NCI-H2196 treated with DMSO at 0.1 percent for 48 hours (cell line): ENCODE results near the gene OR10A3.
"Not testable (repeated sequence)": the region's sequence is repeated elsewhere in the genome, so short reads cannot be mapped to it uniquely, and the experiment has no call there.

Source experiments
- DNase-seq: peaks from one replicate; lab custom pipeline; 2025; ENCODE audit not compliant: unreplicated experiment; lab: John Stamatoyannopoulos, UW

Gene OR10A3

GRCh38 chr11:7941608-7942007, at the start of gene OR10A3:
Gene OR10A3 (minus strand): TSS chr11:7941708. CDS start chr11:7939520, 2,188 bp downstream.
- DNase-seq: no peak

GRCh38 chr11:7987560-7987883, 46.0 kb upstream of the OR10A3 start:
- not testable (repeated sequence) for DNase-seq

DNA sequence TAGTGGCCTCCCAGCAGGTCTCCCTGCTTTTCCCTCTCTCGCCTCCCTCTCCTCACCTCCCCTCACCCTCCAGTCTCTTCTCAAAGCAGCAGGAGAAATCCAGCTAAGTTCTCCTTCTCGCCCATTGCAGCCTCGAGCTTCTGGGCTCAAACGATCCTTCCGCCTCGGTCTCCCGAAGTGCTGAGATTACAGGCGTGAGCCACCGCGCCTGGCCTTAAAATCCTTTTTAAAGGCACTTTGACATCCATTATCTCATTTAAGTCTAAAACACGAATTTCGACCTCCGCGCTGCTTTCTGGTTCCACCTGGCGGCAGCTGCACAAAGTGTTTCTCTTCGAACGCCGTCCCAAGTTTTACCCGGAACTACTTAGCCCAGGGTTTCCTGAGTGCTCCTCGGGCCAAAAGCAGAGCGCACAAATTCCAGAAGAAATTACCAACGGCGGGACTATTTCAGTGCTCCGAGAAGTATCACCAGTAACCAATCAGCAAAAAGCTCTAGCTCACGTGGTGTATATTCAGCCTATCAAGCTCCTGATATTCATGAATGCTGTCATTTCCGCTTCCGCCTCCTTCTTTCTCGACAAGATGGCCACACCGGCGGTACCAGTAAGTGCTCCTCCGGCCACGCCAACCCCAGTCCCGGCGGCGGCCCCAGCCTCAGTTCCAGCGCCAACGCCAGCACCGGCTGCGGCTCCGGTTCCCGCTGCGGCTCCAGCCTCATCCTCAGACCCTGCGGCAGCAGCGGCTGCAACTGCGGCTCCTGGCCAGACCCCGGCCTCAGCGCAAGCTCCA, 45.5 kb upstream of the OR10A3 start, which contains the start of gene EIF3F:
EIF3F (plus strand) TSS at position 570 of the 792 bp plus-strand sequence; CDS start at position 586, 16 bp downstream.
- DNase-seq: peak; percentile 98

GRCh38 chr11:7983832-7984590, 42.5 kb upstream of the OR10A3 start:
- DNase-seq: no peak

GRCh38 chr11:7982582-7983119, 41.1 kb upstream of the OR10A3 start:
- DNase-seq: no peak

DNA sequence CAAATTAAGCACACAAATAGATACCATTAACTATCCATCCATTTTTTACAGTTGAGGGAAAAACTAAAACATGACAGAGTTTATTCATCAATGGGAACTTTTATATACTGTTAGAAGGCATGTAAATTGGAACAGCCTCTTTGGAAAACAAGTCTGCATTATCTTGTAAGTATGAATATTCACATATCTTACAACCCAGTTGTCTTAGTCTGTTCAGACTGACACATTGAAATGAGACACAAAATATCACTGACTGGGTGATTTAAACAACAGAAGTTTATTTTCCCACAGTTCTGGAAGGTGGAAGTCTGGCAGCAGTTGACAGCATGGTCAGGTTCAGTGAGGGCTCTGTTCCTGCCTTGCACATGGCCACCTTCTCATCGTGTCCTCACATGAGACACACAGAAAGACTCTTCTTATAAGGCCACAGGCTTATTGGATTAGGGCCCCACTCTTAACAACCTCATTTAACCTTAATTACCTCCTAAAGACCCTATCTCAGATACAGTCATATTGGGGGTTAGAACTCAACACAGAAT, 40.2 kb upstream of the OR10A3 start:
- no peak for DNase-seq

DNA sequence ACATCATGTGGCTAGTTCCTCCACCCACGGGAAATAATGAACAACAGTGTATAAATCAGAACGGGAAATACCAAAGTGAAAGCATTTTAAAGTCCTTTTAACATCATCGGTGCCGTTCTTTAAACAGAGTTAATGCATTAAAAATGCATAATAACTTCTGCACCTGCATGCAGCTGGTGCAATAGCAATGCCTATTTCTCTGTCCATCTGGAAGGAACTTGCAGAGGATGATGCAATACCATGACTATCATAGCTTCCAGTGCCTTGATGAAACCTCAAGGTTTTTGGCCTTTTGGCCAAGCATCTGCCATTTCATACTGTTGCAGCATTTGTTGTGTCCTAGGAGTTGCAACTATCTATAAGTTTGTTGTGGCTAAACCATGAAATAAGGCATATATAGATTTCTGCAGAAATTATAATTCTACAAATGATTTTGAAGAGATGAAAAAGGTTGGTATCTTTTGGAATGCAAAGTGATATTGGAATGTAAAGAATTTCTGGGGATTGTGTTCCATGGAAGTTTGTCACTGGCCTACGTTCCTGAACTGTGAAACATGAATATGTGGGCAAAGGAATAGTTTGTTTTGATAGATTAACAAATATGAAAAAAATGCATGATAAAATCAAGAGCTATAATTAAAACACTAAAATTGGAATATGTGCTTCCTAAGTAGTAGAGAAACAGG, 35.9 kb upstream of the OR10A3 start:
- DNase-seq: no peak

DNA sequence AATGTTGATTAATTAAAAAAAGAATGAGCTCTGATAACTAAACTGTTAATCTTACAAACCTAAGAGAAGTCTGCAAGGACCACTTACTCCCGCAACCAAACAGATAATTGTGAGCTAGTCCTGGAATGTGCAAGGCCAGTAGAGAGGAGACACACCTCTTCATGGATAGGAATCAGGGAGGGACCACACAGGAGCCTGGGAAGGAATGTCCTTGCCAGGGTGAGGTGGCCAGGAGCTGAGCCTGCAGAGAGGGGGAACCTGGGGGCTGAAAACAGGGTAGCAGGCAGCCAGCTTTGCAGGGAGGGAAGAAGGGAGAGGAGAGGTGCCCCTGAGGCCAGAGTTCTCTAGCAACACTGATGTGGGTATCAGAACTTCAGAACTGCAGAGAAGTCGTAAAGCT, 33.2 kb upstream of the OR10A3 start:
- no peak for DNase-seq

DNA sequence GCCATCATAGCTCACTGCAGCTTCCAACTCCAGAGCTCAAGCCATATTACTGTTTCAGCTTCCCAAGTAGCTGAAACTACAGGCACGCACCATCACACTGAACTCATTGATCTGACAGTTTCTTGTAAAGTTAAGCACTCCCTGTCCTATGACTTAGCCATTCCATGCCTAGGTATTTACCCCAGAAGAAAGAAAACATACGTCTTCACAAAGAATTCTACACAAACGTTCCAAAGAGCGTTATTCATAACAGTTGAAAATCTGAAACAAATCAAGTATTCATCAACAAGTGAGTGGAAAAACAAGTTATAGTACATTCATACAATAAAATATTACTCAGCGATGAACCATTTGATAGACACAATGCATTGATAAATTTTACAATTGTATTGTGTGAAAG, 31.5 kb upstream of the OR10A3 start:
- DNase-seq: no peak

DNA sequence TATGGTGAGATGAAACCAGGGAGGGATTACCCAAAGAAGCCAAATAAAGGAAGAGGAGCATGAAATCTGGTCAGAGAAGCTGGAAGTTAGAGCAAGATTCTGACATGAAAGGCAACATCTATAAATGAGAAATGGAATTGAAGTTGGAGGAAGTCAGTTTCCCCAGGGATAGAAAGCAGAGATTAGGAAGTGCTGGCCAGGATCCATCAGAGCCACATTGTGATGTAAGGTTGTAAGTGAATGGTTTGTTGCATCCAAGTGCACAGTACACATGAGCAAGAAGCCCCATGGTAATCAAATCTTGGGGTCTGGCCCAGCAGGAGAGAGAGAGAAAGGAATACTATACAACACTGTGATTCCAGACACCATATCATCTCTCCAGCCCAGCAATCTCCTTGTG, 30.3 kb upstream of the OR10A3 start:
- DNase-seq: no peak

DNA sequence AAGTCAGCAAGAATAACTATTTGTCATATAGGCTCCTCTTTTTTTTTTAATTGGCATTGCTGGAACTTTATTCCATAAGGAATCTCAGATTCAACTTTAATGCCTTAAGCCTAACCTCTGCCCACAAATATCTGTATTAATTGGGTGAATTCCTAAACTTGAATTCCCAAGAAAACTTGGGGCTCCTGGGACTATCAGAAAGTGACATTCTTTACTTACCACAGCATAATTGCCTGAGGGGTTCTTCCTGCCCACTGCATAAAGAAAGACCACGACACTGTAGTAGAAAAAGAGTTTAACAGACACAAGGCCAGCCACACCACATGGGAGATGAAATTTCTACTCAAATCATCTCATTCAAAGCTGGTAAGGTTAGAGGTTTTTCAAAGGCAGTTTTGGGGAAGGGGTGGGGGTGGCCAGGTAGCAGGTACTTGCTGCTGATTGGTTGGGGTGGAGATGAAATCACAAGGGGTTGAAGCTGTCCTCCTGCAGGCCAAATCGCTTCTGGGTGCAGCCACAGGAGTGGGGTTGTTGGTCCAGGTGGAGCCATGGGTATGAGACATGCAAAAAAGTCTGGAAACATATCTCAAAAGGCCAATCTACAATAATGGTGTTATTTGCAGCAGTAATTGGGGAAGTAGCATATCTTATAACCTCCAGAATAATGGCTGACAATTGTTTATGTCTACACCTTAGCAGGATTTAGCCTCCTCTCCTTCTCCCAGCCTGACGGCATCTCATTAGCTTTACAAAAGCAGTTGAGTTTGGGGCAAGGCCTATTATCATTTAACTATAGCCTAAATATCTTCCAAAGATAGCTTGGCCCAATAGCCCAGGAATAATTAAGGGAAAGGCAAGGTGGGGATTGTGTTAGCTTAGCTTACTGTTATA, 28.5 kb upstream of the OR10A3 start:
- DNase-seq: no peak

- DNase-seq: no peak
These were observed 27.2 kb upstream of the OR10A3 start for GRCh38 chr11:7968686-7969085.

- DNase-seq: no peak
These were observed 26.3 kb upstream of the OR10A3 start for GRCh38 chr11:7967826-7968225.

- DNase-seq: no peak
These were observed 25.6 kb upstream of the OR10A3 start for GRCh38 chr11:7967097-7967496.

GRCh38 chr11:7965386-7965785, 23.9 kb upstream of the OR10A3 start, which contains the start of gene NLRP10:
Gene NLRP10 (minus strand): TSS chr11:7965447. CDS start chr11:7963495, 1,952 bp downstream.
- no peak for DNase-seq

GRCh38 chr11:7964873-7965272, 23.4 kb upstream of the OR10A3 start:
- DNase-seq: no peak

DNA sequence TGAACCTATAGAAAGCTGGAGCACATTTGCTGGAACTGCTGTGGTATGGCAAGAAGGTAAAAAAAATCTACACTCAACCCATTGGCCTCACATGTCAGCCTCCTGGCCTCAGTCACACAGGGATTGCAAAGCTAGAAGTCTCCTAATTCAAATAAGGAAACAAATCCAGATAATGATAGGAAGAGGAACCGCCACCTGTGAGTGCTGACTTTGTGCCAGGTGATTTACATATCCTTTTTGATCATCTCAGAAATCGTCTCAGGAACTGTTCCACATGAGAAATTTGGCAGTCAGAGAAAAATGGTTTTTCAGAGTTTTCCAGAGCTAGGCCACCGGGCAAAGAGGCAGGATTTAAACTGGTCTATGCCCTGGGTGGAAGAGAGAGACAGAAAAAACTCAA, 22.8 kb upstream of the OR10A3 start:
- no peak for DNase-seq

DNA sequence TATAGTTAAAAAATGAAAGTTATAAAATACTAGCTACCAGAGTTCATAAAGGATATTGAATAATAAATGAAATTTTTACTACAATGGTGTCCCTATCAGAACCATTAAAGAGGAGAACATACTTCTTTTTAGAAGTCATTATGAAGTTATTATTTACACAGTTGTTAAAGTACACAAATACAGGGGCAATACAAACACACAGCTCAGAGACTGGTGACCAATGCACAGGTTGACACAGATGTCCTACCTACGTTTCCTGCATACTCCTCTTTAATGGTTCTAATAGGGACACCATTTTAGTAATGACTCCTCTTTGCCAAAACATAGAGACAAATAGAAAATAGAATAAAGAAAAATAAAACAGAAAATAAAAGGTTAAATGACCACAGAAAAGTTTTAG, 13.7 kb upstream of the OR10A3 start:
- DNase-seq: no peak

DNA sequence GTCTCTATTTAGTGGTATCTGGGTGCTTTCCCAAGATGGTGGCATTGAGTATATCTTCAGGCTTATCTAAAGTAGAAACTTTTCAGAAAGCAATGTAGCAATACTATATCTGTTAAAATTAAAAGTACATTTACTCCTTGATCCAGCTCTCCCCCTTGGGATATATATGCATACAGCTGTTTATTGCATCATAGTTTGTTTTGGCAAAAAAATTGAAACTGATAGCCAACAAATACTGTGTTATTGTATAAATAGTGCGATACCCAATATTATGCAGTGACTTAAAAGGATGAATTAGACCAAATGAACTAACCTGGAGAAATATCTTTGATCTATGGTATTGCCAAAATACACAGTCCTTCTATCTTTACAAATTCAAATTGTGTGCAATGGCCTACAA, 8.4 kb upstream of the OR10A3 start:
- no peak for DNase-seq

DNA sequence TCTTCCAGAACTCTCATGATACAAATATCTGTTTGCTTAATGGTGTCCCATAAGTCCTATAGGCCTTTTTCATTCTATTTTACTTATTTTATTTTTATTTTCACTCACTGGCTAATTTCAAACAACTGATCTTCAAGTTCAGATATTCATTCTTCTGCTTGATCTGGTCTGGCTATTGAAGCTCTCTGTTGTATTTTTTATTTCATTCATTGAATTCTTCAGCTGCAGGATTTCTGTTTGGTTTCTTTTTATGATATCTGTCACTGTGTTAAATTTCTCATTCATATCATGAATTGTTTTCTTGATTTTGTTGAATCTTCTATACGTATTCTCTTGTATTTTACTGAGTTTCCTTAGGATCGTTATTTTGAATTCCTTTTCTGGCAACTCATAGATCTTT, 2.6 kb upstream of the OR10A3 start:
- no peak for DNase-seq
